Measurements from ENCODE around the gene EXOSC10. TPM values are rescaled to one million over a fixed set of nuclear protein-coding genes. Genes with fewer than 3 reads are reported as not detected.

The EXOSC10 gene
- total RNA-seq, 1 donor from 2014 or later: 108 TPM

- Mint-ChIP-seq H3K4me1 (peaks cover 18% of the 10 kb centered on the region), H3K27ac (no peak overlapping the region), H3K36me3 (ENCODE audit: low read depth) (peaks cover 27% of the 10 kb centered on the region), H3K27me3 (no peaks in the 10 kb centered on the region), H3K4me3 (peak overlapping the region; percentile 86), H3K9me3 (no peaks in the 10 kb centered on the region)
- no peak for DNase-seq
- TF ChIP-seq, protein P1, sequence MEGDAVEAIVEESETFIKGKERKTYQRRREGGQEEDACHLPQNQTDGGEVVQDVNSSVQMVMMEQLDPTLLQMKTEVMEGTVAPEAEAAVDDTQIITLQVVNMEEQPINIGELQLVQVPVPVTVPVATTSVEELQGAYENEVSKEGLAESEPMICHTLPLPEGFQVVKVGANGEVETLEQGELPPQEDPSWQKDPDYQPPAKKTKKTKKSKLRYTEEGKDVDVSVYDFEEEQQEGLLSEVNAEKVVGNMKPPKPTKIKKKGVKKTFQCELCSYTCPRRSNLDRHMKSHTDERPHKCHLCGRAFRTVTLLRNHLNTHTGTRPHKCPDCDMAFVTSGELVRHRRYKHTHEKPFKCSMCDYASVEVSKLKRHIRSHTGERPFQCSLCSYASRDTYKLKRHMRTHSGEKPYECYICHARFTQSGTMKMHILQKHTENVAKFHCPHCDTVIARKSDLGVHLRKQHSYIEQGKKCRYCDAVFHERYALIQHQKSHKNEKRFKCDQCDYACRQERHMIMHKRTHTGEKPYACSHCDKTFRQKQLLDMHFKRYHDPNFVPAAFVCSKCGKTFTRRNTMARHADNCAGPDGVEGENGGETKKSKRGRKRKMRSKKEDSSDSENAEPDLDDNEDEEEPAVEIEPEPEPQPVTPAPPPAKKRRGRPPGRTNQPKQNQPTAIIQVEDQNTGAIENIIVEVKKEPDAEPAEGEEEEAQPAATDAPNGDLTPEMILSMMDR (IDR thresholded peaks at IDR 0.05): no peak
- POLR2A ChIA-PET: interaction anchor here (0.5 to 1.0 kb wide), 2 partner anchors 896 to 1322 kb away, joined by 4 to 10 read pairs; no protein-coding TSS in a partner anchor
- ATAC-seq (ENCODE audit: low read depth): no peak
- intact Hi-C loops (cut with micrococcal nuclease): loop anchor here (5.0 kb wide), 1 partner anchor 679 kb away; the partner anchor contains the start of gene AGTRAP
- CTCF ChIA-PET: interaction anchor here (0.7 kb wide), 1 partner anchor 20 kb away, joined by 4 read pairs; no protein-coding TSS in a partner anchor
Measured at GRCh38 chr1:11058026-11058425, 41.6 kb downstream of the EXOSC10 start.

DNA sequence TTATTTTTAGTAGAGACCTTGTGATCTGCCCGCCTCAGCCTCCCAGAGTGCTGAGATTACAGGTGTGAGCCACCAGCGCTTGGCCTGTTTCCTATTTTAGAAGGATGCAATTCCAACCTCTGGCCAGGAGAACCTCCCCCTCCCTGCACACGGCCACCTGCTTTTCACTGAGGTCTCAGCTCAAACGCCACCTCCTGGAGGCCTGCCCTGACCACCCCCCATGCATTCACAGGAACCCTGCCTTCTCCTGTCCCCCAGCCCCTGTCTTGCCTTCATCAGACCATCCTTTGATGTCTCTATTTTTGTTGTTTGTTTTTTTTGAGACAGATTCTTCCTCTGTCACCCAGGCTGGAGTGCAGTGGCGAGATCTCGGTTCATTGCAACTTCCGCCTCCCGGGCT lies 42.2 kb downstream of the EXOSC10 start:
- Mint-ChIP-seq H3K9me3 (no peaks in the 10 kb centered on the region), H3K4me1 (peaks cover 19% of the 10 kb centered on the region), H3K27me3 (no peaks in the 10 kb centered on the region), H3K27ac (no peak overlapping the region), H3K4me3 (peak overlapping the region; percentile 48), H3K36me3 (ENCODE audit: low read depth) (peaks cover 27% of the 10 kb centered on the region)
- ChIA-PET CTCF (no interaction called here), POLR2A (interaction anchor here (1.0 kb wide), 1 partner anchor 1322 kb away, joined by 4 read pairs; no protein-coding TSS in a partner anchor)
- intact Hi-C loops (cut with micrococcal nuclease): loop anchor here (5.0 kb wide), 1 partner anchor 680 kb away; the partner anchor contains the start of gene AGTRAP
- DNase-seq: no peak
- ATAC-seq (ENCODE audit: low read depth): no peak
- TF ChIP-seq, protein P1 (IDR thresholded peaks at IDR 0.05): no peak

DNA sequence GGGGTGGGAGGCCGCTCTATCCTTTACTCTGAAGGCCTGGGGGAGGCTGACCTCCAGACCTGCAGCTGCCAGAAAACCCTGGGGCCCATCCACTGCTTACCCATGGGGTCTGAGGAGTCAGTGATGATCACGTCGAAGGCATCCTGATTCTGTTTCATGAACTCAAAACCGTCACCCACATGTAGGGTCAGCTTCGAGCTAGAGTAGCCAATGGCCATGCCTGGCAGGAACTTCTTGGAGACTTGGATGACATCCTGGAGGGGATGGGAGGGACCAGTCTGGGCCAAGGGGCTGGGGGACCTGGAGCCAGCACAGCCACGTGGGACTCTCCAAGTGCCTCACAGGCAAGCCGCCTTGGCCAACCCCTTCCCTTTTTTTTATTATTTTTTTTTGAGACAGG lies 43.2 kb downstream of the EXOSC10 start:
- Mint-ChIP-seq H3K4me1 (peaks cover 25% of the 10 kb centered on the region), H3K27ac (no peak overlapping the region), H3K9me3 (no peaks in the 10 kb centered on the region), H3K27me3 (no peaks in the 10 kb centered on the region), H3K36me3 (ENCODE audit: low read depth) (peaks cover 27% of the 10 kb centered on the region), H3K4me3 (no peak overlapping the region)
- TF ChIP-seq, protein P1 (IDR thresholded peaks at IDR 0.05): no peak
- intact Hi-C loops (cut with micrococcal nuclease): loop anchor here (5.0 kb wide), 1 partner anchor 681 kb away; the partner anchor contains the start of gene AGTRAP
- ChIA-PET CTCF (no interaction called here), POLR2A (no interaction called here)
- DNase-seq: no peak
- no peak for ATAC-seq (ENCODE audit: low read depth)

DNA sequence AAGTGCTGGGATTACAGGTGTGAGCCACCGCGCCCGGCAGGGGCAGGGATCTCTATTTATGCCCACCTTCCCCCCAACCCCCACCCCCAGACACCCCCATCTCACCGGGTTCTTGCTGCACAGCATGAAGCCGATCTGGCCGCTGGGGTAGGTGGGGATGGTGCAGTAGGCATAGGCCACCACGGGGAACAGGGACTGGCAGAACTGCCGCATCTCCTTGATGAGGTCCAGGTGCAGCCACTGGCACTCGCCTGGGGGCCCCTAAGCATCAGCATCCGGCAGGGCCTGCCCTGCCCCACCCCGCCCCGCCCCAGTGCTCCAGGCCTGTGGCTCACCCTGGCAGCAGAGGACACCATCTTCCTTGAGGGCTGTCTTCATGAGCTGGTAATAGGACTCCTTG lies 44.0 kb downstream of the EXOSC10 start:
- POLR2A ChIA-PET: no interaction called here
- peaks cover 24% of the 10 kb centered on the region for H3K4me1 Mint-ChIP-seq
- TF ChIP-seq, protein P1 (IDR thresholded peaks at IDR 0.05): no peak
- CTCF ChIA-PET: no interaction called here
- H3K36me3 Mint-ChIP-seq (ENCODE audit: low read depth): peaks cover 27% of the 10 kb centered on the region
- intact Hi-C loops (cut with micrococcal nuclease): loop anchor here (5.0 kb wide), 1 partner anchor 682 kb away; the partner anchor contains the start of gene AGTRAP
- H3K27me3 Mint-ChIP-seq: no peaks in the 10 kb centered on the region
- H3K9me3 Mint-ChIP-seq: no peaks in the 10 kb centered on the region
- H3K4me3 Mint-ChIP-seq: no peak overlapping the region
- ATAC-seq (ENCODE audit: low read depth): no peak
- no peak for DNase-seq
- no peak overlapping the region for H3K27ac Mint-ChIP-seq

DNA sequence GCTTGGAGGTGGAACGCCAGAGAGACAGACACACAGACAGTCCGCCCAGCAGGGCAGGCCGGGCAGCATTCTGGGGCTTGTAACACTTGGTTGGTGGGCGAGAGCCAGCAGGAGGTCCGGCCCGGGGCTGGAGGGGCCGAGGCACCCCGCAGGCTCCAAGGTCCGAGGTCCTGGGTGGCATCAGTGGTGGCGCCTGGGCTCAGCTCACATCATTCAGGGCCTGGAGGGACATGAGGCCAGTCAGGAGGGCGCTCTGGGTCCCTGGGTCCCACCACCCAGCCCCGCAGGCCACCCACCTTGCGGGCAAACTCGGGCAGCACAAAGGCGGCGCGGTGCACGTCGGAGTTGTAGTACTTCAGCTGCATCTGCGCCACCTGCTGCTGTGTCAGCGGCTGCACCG lies 45.0 kb downstream of the EXOSC10 start:
- intact Hi-C loops (cut with micrococcal nuclease): loop anchor here (5.0 kb wide), 1 partner anchor 683 kb away; the partner anchor contains the start of gene AGTRAP
- peaks cover 21% of the 10 kb centered on the region for H3K4me1 Mint-ChIP-seq
- H3K36me3 Mint-ChIP-seq (ENCODE audit: low read depth): peaks cover 24% of the 10 kb centered on the region
- no peak overlapping the region for H3K4me3 Mint-ChIP-seq
- CTCF ChIA-PET: no interaction called here
- DNase-seq (no peak), ATAC-seq (ENCODE audit: low read depth) (no peak)
- H3K9me3 Mint-ChIP-seq: no peaks in the 10 kb centered on the region
- no peak overlapping the region for H3K27ac Mint-ChIP-seq
- TF ChIP-seq, protein P1 (IDR thresholded peaks at IDR 0.05): no peak
- H3K27me3 Mint-ChIP-seq: no peaks in the 10 kb centered on the region
- POLR2A ChIA-PET: no interaction called here
